Thoracic aorta (tissue), 2 donors: ENCODE results near the gene PECR. TPM values are rescaled to one million over a fixed set of nuclear protein-coding genes. Genes with fewer than 3 reads are reported as not detected.

ENCODE experiments used
- ATAC-seq: fragments of 150-250 bp; one replicate; pipeline ENCODE4 v1.8.0; 2017; ENCODE audit warnings: low read depth; ENCODE audit not compliant: insufficient number of reproducible peaks, low FRiP score
- DNase-seq: peaks from one replicate; pipeline ENCODE4 v3.0.0-alpha.2; 2020; ENCODE audit warnings: low spot score
- H3K27ac ChIP-seq, 2 donors: fragments of 200-600 bp; sonication (generic); 1 replicate in 1 of 2; 2 replicates in 1 of 2; pipeline ENCODE4 v1.5.1; 2016; ENCODE audit warnings: mild to moderate bottlenecking in 2 of 2, moderate library complexity in 2 of 2
- H3K27me3 ChIP-seq: fragments of 200-600 bp; sonication (generic); replicated peaks from 2 replicates; pipeline ENCODE4 v1.6.0; 2016; ENCODE audit warnings: mild to moderate bottlenecking; ENCODE audit not compliant: insufficient read depth
- H3K36me3 ChIP-seq: fragments of 200-600 bp; sonication (generic); one replicate; pipeline ENCODE4 v1.5.1; 2016
- H3K4me1 ChIP-seq, 2 donors: fragments of 200-600 bp; sonication (generic); 1 replicate in 1 of 2; 2 replicates in 1 of 2; pipeline versions ENCODE4 v1.5.1 to v1.6.0; 2016; ENCODE audit warnings: low read depth in 2 of 2, mild to moderate bottlenecking in 1 of 2; ENCODE audit not compliant: control insufficient read depth in 1 of 2
- H3K4me3 ChIP-seq: fragments of 200-600 bp; sonication (generic); 2 replicates; pipeline ENCODE4 v1.5.1; 2016; ENCODE audit warnings: mild to moderate bottlenecking
- H3K9me3 ChIP-seq: fragments of 200-600 bp; sonication (generic); 2 replicates; pipeline ENCODE4 v1.5.1; 2016
- CTCF ChIP-seq: fragments of 200-600 bp; sonication (generic); IDR thresholded peaks from one replicate; pipeline ENCODE4 v1.5.1; 2019; ENCODE audit warnings: antibody characterized with exemption
- total RNA-seq, 2 donors: library from RNA; depleted of rRNA; stranded (reverse); fragments of >200 nt; gene quantifications; one replicate each; pipeline versions ENCODE4 v1.1.0 to v1.2.3, GENCODE V29; 2016

PECR gene
- total RNA-seq, 2 donors from 2014 or later, result 2.8 to 7.3 TPM

GRCh38 chr2:216015722-216016464, 65.7 kb downstream of the PECR start:
- no peak for TF ChIP-seq CTCF
- no peak overlapping the region for H3K27ac ChIP-seq
- no peak overlapping the region for H3K4me3 ChIP-seq
- ATAC-seq, result no peak
- no peaks in the 10 kb centered on the region for H3K9me3 ChIP-seq
- DNase-seq, result no peak
- H3K36me3 ChIP-seq, result no peaks in the 10 kb centered on the region
- peaks cover 8 to 15% of the 10 kb centered on the region in 2 donors for H3K4me1 ChIP-seq
- no peaks in the 10 kb centered on the region for H3K27me3 ChIP-seq

- no peaks in the 10 kb centered on the region for H3K9me3 ChIP-seq
- ATAC-seq, result no peak
- H3K36me3 ChIP-seq, result no peaks in the 10 kb centered on the region
- peaks cover 8 to 15% of the 10 kb centered on the region in 2 donors for H3K4me1 ChIP-seq
- no peak for DNase-seq
- H3K27ac ChIP-seq, result no peak overlapping the region
- no peak for TF ChIP-seq CTCF
- no peaks in the 10 kb centered on the region for H3K27me3 ChIP-seq
- H3K4me3 ChIP-seq, result no peak overlapping the region
These were observed 66.6 kb downstream of the PECR start for GRCh38 chr2:216014986-216015385.

GRCh38 chr2:216014006-216014405, 67.6 kb downstream of the PECR start:
- DNase-seq, result no peak
- Histone ChIP-seq H3K27ac (no peak overlapping the region), H3K9me3 (no peaks in the 10 kb centered on the region), H3K4me3 (no peak overlapping the region), H3K36me3 (no peaks in the 10 kb centered on the region), H3K4me1 (peaks cover 8 to 15% of the 10 kb centered on the region in 2 donors), H3K27me3 (no peaks in the 10 kb centered on the region)
- TF ChIP-seq CTCF, result no peak
- ATAC-seq, result no peak

GRCh38 chr2:216013080-216013909, 68.3 kb downstream of the PECR start, which contains the start of gene MREG:
Gene MREG, minus strand, starts transcription at chr2:216013551. Its CDS starts 224 bp downstream, at chr2:216013327.
- Histone ChIP-seq H3K27me3 (no peaks in the 10 kb centered on the region), H3K9me3 (no peaks in the 10 kb centered on the region), H3K27ac (no peak within 1 kb of the TSS), H3K4me1 (peaks cover 8 to 15% of the 10 kb centered on the region in 2 donors), H3K4me3 (peak within 1 kb of the TSS; percentile 93), H3K36me3 (no peaks in the 10 kb centered on the region)
- peak; percentile 71 for ATAC-seq
- no peak for DNase-seq
- TF ChIP-seq CTCF, result peak; percentile 62

- Histone ChIP-seq H3K9me3 (no peaks in the 10 kb centered on the region), H3K36me3 (no peaks in the 10 kb centered on the region), H3K4me1 (peaks cover 8 to 15% of the 10 kb centered on the region in 2 donors), H3K27me3 (no peaks in the 10 kb centered on the region), H3K4me3 (peak overlapping the region; percentile 93), H3K27ac (no peak overlapping the region)
- ATAC-seq (no peak), DNase-seq (no peak)
- no peak for TF ChIP-seq CTCF
These were observed 68.9 kb downstream of the PECR start for GRCh38 chr2:216012830-216013079.
